Astrocyte of the spinal cord (primary cell): ENCODE measurements around the gene GLTPD2.
A peak's percentile ranks its signal among the peaks of the same experiment; 100 is the strongest.
"Not testable (repeated sequence)": the region's sequence is repeated elsewhere in the genome, so short reads cannot be mapped to it uniquely, and the experiment has no call there.

Experiments
- DNase-seq: peaks from one replicate; pipeline ENCODE4 v3.0.0; 2011; ENCODE audit warnings: low read depth, low spot score
- H3K4me3 ChIP-seq: 2 replicates; pipeline ENCODE4 v1.5.1; 2011; ENCODE audit warnings: low read depth, mild to moderate bottlenecking, low read length, moderate library complexity
- CTCF ChIP-seq: IDR thresholded peaks from 2 replicates; pipeline ENCODE4 v1.5.1; 2012; ENCODE audit warnings: low read depth, mild to moderate bottlenecking, low read length, inconsistent platforms
- in situ Hi-C: cut with HindIII; loops from 2 replicates; pipeline ENCODE4 v1.10.0; 2017; ENCODE audit warnings: low sequenced_read_pairs

Gene GLTPD2

GRCh38 chr17:4827399-4827798 lies 38.6 kb downstream of the GLTPD2 start:
- no peak for DNase-seq
- no peak overlapping the region for H3K4me3 ChIP-seq
- no peak for TF ChIP-seq CTCF
- in situ Hi-C loops = no loop called here

GRCh38 chr17:4832829-4833177 lies 44.0 kb downstream of the GLTPD2 start:
- H3K4me3 ChIP-seq = peak overlapping the region; percentile 83
- DNase-seq, in situ Hi-C loops: not testable (repeated sequence)

GRCh38 chr17:4833178-4833940 lies 44.6 kb downstream of the GLTPD2 start, which contains the start of gene MINK1:
Gene MINK1 (plus strand): TSS chr17:4833340. CDS start chr17:4833584, 244 bp downstream.
- H3K4me3 ChIP-seq = peak within 1 kb of the TSS; percentile 83
- in situ Hi-C loops = no loop called here
- DNase-seq = peak; percentile 95
- no peak for TF ChIP-seq CTCF

GRCh38 chr17:4833941-4834680 lies 45.3 kb downstream of the GLTPD2 start:
- in situ Hi-C loops = no loop called here
- peak; percentile 16 for DNase-seq

GRCh38 chr17:4834681-4835020 lies 45.9 kb downstream of the GLTPD2 start:
- in situ Hi-C loops = no loop called here
- peak overlapping the region; percentile 83 for H3K4me3 ChIP-seq
- DNase-seq = no peak
- no peak for TF ChIP-seq CTCF

More at GRCh38 chr17:4833941-4834680, 45.3 kb downstream of the GLTPD2 start:
- TF ChIP-seq CTCF = no peak
- peak overlapping the region; percentile 83 for H3K4me3 ChIP-seq

GRCh38 chr17:4836221-4836620 lies 47.5 kb downstream of the GLTPD2 start:
- in situ Hi-C loops = no loop called here
- H3K4me3 ChIP-seq = no peak overlapping the region
- TF ChIP-seq CTCF = no peak
- no peak for DNase-seq
